ENCODE data around the gene GRPR.

The GRPR gene

GRCh38 chrX:16119353-16120220 lies 3.8 kb upstream of the GRPR start:
- H3K4me3 ChIP-seq (replicated peaks; ENCODE audit: insufficient read depth, low read length), result no peak overlapping the region
- H3K27ac ChIP-seq (replicated peaks), result no peak overlapping the region
- no peaks in the 10 kb centered on the region for H3K27me3 ChIP-seq (ENCODE audit: insufficient read depth, poor library complexity, severe bottlenecking)
- peak; percentile 5 to 38 for DNase-seq (ENCODE audit: low read depth in 1 of 2, low spot score in 1 of 2)
- no peak for TF ChIP-seq GABPA (IDR thresholded peaks at IDR 0.05; ENCODE audit: low read depth)

GRCh38 chrX:16120431-16120830 lies 2.9 kb upstream of the GRPR start:
- no peak overlapping the region for H3K4me3 ChIP-seq (replicated peaks; ENCODE audit: insufficient read depth, low read length)
- peaks cover 5% of the 10 kb centered on the region for H3K27me3 ChIP-seq (ENCODE audit: insufficient read depth, poor library complexity, severe bottlenecking)
- H3K27ac ChIP-seq (replicated peaks), result no peak overlapping the region
- DNase-seq (ENCODE audit: low read depth in 1 of 2, low spot score in 1 of 2), result no peak
- no peak for TF ChIP-seq SPI1 (IDR thresholded peaks at IDR 0.05; ENCODE audit: borderline replicate concordance, low read depth)
- TF ChIP-seq REST (IDR thresholded peaks at IDR 0.05; ENCODE audit: insufficient replicate concordance, low read depth), result no peak
- TF ChIP-seq CTCF (IDR thresholded peaks at IDR 0.05; ENCODE audit: insufficient read depth, low read length), result no peak
- no peak for TF ChIP-seq GABPA (IDR thresholded peaks at IDR 0.05; ENCODE audit: low read depth)
- TF ChIP-seq POLR2AphosphoS5 (IDR thresholded peaks at IDR 0.05; ENCODE audit: low read depth), result no peak

GRCh38 chrX:16124201-16124600 lies 836 bp downstream of the GRPR start:
- no peak for DNase-seq (ENCODE audit: low read depth in 1 of 2, low spot score in 1 of 2)
- Histone ChIP-seq H3K27ac (replicated peaks) (no peak overlapping the region), H3K27me3 (ENCODE audit: insufficient read depth, poor library complexity, severe bottlenecking) (peaks cover 8% of the 10 kb centered on the region), H3K4me3 (replicated peaks; ENCODE audit: insufficient read depth, low read length) (no peak overlapping the region)
- no peak for TF ChIP-seq CTCF (IDR thresholded peaks at IDR 0.05; ENCODE audit: insufficient read depth, low read length)
- no peak for TF ChIP-seq POLR2AphosphoS5 (IDR thresholded peaks at IDR 0.05; ENCODE audit: low read depth)
- no peak for TF ChIP-seq REST (IDR thresholded peaks at IDR 0.05; ENCODE audit: insufficient replicate concordance, low read depth)
- no peak for TF ChIP-seq GABPA (IDR thresholded peaks at IDR 0.05; ENCODE audit: low read depth)
- no peak for TF ChIP-seq SPI1 (IDR thresholded peaks at IDR 0.05; ENCODE audit: borderline replicate concordance, low read depth)

- Histone ChIP-seq H3K4me3 (replicated peaks; ENCODE audit: insufficient read depth, low read length) (no peak overlapping the region), H3K27me3 (ENCODE audit: insufficient read depth, poor library complexity, severe bottlenecking) (peaks cover 8% of the 10 kb centered on the region), H3K27ac (replicated peaks) (no peak overlapping the region)
- TF ChIP-seq SPI1 (IDR thresholded peaks at IDR 0.05; ENCODE audit: borderline replicate concordance, low read depth) (no peak), POLR2AphosphoS5 (IDR thresholded peaks at IDR 0.05; ENCODE audit: low read depth) (no peak), CTCF (IDR thresholded peaks at IDR 0.05; ENCODE audit: insufficient read depth, low read length) (no peak), REST (IDR thresholded peaks at IDR 0.05; ENCODE audit: insufficient replicate concordance, low read depth) (no peak), GABPA (IDR thresholded peaks at IDR 0.05; ENCODE audit: low read depth) (no peak)
- no peak for DNase-seq (ENCODE audit: low read depth in 1 of 2, low spot score in 1 of 2)
Measured at GRCh38 chrX:16125520-16126149, 2.3 kb downstream of the GRPR start.

Data from HL-60 (cell line).